ENCODE data around the gene ITGB1BP1.

DNA sequence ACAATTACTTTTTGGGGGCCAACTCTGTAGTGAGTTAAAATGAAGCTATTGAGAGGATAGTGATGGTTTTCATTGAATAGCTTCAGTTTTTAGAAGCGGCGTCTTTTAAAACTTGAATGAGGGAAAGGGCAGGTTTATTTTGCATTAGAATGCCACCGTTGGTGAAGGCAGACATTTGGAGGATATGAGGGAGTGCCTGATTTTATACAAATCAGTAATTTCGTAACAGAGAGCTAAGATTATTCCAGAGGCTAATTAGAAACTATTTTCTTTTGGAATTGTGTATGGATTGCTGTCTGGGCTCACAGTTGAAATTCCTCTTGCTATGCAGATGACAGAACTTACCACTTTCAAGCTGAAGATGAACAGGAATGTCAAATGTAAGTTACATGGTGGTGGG lies 67.6 kb downstream of the ITGB1BP1 start:
- TF ChIP-seq, protein P1, sequence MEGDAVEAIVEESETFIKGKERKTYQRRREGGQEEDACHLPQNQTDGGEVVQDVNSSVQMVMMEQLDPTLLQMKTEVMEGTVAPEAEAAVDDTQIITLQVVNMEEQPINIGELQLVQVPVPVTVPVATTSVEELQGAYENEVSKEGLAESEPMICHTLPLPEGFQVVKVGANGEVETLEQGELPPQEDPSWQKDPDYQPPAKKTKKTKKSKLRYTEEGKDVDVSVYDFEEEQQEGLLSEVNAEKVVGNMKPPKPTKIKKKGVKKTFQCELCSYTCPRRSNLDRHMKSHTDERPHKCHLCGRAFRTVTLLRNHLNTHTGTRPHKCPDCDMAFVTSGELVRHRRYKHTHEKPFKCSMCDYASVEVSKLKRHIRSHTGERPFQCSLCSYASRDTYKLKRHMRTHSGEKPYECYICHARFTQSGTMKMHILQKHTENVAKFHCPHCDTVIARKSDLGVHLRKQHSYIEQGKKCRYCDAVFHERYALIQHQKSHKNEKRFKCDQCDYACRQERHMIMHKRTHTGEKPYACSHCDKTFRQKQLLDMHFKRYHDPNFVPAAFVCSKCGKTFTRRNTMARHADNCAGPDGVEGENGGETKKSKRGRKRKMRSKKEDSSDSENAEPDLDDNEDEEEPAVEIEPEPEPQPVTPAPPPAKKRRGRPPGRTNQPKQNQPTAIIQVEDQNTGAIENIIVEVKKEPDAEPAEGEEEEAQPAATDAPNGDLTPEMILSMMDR (IDR thresholded peaks at IDR 0.05 in 8 of 11, conservative IDR thresholded peaks at IDR 0.05 in 3 of 11) = no peak
- TF ChIP-seq POLR2A (IDR thresholded peaks at IDR 0.05) = no peak

Data from spleen (tissue), 7 donors.